GM12872 (cell line): ENCODE measurements around the gene FOXO3.

ENCODE experiments used
- CTCF ChIP-seq: IDR thresholded peaks from 3 replicates; pipeline ENCODE4 v1.5.1; 2011; ENCODE audit warnings: low read depth, mild to moderate bottlenecking, low read length, moderate library complexity; ENCODE audit not compliant: insufficient read depth

Gene FOXO3

GRCh38 chr6:108580646-108581045 is 19.9 kb downstream of the FOXO3 start:
- TF ChIP-seq CTCF, result no peak

- TF ChIP-seq CTCF, result no peak
Observed at GRCh38 chr6:108581237-108581931, 20.7 kb downstream of the FOXO3 start.

- TF ChIP-seq CTCF, result no peak
Observed at GRCh38 chr6:108581932-108582475, 21.3 kb downstream of the FOXO3 start.

- no peak for TF ChIP-seq CTCF
Observed at GRCh38 chr6:108582618-108583017, 21.9 kb downstream of the FOXO3 start.

GRCh38 chr6:108584323-108584722 is 23.6 kb downstream of the FOXO3 start:
- no peak for TF ChIP-seq CTCF

- no peak for TF ChIP-seq CTCF
Observed at GRCh38 chr6:108585359-108585758, 24.6 kb downstream of the FOXO3 start.

GRCh38 chr6:108585921-108586536 is 25.3 kb downstream of the FOXO3 start:
- TF ChIP-seq CTCF, result no peak
